ENCODE data around the gene SCNN1B.

SCNN1B gene

DNA sequence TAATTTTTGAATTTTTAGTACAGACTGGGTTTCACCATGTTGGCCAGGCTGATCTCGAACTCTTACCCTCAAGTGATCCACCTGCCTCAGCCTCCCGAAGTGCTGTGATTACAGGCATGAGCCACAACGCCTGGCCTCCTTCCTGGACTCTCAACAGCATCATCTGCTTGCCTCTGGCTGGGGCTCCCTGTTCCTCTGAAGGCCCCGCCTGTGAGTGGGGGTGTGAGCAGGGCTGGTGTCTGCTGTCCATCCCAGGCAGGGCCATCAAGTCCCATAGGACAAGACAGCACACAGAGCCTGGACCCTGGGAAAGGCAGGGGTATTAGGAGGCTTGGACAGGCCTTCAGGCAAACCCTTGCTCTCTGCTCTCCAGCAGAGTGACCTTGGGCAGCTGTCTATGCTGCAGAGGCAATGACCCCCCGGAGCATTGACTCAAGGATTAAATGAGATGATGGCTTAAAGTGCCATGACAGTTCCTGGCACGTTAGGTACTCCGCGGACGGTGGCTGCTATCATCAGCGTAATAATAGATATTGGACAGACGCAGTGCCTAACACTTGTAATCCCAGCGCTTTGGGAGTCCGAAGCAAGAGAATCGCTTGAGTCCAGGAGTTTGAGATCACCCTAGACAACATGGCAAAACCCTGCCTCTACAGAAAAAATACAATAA, 19.2 kb downstream of the SCNN1B start:
- DNase-seq: no peak

DNA sequence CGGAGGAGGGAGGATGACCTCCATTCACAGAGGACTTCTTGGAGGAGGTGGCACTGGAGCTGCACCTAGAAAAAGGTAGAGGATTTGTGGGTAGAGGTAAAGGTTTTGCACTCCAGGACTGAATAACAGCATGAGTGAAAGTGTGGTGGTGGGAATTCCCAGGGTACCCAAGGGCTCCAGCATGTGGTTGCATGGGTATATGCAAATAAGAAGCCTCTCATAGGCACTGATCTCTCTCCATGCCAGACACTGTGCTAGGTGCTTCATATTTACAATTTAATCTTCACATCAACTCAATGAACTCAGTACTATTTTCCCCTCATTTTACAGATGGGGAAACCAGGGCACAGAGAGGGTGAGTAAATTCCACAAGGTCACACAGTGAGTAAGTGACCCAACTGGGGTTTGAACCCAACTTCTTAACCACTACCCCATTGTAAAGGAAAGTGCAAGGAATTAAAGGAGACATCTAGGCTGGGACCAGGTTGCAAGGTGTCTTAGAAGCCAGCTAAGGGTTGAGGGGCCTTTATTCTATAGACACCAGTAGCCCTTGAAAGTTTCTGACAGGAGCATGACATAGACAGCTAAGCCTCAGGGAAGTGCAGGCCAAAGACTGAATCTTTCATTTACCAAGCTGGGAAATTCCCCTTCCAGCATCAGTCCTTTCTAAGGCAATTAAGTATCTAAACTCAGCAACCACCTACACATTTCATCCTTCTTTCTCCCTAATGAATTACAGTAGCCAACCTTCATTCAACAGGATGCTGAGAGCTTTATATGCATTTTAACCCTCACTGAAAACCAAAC, 21.3 kb downstream of the SCNN1B start:
- no peak for DNase-seq

DNA sequence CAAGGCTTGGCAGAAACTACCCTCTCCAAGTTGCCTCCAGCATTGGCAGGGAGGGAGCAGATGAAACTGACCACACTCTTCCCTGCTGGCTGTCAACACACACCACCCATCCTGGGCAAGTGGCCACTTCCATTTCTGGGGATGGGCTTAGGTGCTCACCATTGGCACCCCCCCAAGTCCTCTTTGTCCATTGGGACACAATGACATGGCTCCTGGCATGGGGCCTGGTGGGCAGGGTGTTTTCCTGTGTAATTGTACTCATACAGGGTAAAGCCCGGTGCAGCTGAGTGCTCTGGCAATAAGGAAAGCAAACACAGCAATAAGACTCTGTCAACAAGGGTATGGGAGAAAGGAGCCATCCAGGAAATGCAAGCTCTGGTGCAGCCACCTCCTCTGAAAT, 22.6 kb downstream of the SCNN1B start:
- DNase-seq: no peak

DNA sequence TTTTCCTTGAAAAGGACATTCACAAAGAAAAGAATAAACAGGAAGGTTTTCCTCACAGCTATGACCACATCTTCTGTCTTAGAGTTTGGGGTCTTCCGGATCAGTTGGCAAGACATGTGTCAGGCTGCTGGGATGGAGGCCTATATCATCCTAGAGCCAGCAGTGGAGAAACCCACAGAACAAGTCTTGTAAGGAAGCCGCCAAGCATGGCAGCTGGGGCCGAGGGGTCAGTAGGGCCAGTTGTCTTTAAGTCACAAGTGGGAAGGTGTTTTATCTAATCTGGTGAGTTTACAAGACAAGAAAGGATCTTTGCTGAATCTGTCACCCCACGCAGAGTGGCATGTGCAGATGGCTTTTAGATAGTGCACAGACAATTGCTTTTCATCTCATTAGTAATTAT, 25.7 kb downstream of the SCNN1B start:
- no peak for DNase-seq

- no peak for DNase-seq
Observed at GRCh38 chr16:23330161-23330560, 28.1 kb downstream of the SCNN1B start.

DNA sequence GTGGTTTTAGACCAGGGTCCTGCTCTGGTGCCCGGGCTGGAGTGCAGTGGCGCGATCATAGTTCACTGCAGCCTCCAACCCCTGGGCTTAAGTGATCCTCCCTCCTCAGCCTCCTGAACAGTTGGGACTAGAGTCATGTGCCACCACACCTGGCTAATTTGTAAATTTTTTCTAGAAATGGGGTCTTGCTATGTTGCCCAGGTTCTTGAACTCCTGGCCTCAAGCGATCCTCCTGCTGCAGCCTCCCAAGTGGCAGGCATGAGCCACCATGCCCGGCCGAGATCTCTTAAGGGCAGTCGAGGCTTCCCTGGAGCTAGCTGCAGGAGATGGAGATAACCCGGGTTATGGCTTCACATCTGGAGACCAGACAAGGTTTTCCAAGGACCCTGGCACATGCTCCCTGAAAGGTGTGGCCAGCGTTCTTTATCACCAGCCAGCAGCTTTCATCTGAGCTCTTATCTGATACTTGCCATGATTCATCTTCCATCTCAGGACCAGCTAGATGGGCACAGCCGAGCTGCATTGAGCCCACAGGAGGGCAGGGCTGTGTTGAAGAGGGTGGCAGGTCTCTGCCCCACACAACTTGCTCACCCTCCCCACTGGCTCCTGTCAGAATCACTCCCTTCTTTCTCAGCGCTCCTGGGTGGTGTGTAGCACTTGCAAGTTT, 28.6 kb downstream of the SCNN1B start:
- no peak for DNase-seq

GRCh38 chr16:23333034-23333579, 31.0 kb downstream of the SCNN1B start:
- DNase-seq: no peak

GRCh38 chr16:23333831-23334456, 31.8 kb downstream of the SCNN1B start:
- DNase-seq: no peak

DNA sequence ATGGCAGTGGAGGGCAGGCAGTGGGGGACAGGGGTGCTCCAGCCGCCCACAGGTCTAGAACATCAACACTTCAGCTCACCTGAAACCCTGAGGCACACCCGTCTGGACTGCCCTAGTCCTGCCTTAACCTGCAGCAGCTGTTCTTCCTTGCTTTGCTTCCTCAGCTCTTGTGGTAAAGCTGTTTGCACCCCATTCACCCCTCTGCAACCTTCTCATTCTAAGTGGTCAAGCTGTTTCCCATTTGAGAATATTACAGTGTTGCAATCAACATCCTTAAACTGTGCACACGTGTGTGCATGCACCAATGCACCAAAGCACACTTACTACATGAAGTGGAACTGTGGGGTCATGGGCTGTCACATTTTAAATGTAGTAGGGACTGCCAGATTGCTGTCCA, 32.4 kb downstream of the SCNN1B start:
- no peak for DNase-seq

GRCh38 chr16:23334950-23335349, 32.8 kb downstream of the SCNN1B start:
- no peak for DNase-seq

DNA sequence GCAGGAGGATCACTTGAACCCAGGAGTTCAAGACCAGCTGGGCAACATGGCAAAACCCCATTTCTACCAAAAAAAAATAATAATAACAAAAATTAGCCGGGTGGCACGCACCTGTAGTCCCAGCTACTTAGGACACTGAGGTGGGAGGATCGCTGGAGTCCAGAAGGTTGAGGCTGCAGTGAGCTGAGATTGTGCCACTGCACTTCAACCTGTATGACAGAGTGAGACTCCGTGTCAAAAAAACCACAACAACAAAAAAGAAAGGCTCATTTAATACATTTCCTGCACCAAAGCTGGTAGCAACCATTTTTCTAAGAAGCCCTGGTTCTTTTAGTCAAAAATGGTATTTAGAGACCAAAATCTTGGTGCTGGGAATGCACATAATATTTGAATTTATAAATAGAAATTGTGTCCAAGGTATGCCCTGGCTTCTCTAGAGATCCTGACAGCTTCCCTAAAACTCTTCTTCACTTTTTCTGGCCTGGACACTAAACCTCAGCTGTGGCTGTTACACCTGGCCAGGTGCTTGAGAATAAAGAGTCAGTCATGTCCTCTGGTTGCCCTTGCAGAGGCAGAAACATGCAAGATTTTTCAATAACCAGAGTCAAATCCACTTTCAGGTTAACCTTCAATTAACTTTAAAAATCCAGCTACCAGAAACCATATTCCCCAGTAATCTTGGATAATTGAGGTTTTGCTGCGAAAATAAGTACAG, 35.9 kb downstream of the SCNN1B start:
- no peak for DNase-seq

DNA sequence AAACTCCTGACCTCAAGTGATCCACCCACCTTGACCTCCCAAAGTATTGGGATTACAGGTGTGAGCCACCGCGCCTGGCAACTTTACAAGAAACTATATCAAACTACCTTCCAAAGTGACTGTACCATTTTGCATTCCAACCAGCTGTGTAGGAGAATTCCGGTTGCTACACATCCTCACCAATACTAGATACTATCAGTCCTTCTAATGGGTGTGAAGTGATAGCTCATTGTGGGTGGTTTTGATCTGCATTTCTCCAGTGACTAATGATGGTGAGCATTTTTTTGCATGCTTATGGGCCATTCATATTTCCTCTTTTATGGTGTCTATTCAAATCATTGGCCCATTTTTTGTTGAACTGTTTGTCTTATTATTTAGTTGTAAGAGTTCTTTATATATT, 37.7 kb downstream of the SCNN1B start:
- no peak for DNase-seq

DNA sequence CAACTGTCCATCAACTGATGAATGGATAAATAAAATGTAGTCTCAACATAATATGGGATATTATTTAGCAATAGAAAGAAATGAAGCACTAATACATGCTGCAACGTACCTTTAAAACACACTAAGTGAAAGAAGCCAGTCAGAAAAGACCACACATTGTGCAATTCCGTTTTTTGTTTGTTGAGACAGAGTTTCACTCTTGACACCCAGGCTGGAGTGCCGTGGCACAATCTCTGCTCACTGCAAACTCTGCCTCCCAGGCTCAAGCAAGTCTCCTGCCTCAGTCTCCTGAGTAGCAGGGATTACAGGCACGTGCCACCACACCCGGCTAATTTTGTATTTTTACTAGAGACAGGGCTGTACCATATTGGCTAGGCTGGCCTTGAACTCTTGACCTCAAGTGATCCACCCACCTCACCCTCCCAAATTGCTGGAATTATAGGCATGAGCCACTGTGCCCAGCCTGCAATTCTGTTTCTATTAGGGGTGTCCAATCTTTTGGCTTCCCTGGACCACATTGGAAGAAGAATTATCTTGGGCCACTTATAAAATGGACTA, 40.1 kb downstream of the SCNN1B start:
- no peak for DNase-seq

GRCh38 chr16:23343643-23344612, 41.8 kb downstream of the SCNN1B start:
- no peak for DNase-seq

DNA sequence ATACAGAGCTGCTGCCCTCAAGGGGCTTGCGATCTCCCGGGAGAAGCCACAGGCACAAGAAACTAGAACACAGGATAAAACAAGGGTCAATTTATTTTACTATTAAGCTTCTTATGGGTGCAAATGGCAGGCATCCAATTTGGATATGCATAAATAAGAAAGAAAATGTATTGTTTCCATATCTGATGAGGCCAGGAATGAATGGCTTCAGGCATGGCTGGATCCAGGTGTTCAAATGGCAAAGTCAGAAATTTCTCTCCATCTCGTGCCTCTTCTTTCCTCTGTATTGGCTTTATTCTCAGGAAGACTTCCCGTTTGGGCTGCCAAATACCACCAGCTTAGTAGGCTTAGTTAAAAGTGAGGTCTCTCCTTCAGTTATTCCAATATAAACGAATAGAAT, 43.1 kb downstream of the SCNN1B start:
- DNase-seq: no peak

- DNase-seq: no peak
Observed at GRCh38 chr16:23348579-23349469, 46.7 kb downstream of the SCNN1B start.

- no peak for DNase-seq
Observed at GRCh38 chr16:23351360-23351759, 49.3 kb downstream of the SCNN1B start.

DNA sequence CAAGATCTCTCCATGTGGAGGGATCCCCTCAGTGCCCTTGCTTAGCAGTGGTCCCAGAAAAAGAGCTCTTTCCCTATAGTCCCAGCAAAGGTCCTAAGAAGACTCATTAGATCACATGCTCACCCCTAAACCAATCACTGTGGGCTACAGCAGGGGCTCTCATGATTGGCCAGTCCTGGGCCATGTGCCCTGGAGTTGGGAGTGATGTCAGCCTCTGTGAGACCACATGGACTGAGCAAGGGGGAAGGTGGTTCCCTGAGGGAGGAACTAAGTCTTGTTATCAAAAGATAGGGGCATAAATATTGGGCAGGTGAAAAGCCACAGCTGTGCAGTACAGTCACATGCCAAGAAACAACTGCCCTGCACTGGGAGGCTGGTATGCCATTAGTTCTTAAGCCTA, 51.3 kb downstream of the SCNN1B start:
- DNase-seq: no peak

DNA sequence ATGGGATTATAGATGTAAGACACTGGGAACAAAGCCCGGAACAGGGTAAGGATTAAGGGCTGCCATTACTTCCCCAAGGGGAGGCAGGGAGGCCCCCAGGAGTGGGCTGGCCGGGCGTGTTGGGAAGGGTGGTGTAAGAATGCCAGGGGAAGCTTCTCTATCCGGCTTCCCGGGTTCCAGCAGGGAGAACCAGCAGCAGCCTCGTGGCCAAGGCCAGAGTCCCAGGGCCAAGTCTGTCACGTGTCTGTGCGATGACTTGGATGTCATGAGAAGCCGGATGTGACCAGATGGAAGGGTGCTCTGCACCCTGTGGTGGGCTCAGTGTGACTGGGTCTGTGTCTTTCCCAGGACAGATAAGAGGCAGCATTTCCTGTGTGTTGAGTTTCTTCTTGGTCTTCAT, 52.1 kb downstream of the SCNN1B start:
- no peak for DNase-seq

DNA sequence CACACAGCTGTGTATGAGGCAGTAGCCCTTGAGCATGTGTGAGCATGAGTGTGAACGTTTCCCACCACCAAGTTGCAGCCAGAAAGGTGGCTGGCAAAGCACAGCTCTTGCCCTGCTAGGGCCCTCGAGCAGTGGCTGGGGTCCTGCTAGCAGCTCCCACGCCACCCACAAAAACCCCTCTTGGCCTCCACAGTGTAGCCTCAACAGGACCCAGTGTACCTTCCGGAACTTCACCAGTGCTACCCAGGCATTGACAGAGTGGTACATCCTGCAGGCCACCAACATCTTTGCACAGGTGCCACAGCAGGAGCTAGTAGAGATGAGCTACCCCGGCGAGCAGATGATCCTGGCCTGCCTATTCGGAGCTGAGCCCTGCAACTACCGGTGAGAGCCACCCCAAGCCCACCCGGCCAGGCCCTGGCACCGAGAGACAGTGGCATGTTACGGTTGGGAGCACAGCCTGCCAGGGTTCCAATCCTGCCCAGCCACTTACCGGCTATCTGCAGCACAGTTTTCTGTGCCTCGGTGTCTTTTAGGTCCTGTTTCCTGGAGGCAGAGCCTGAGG, 53.1 kb downstream of the SCNN1B start:
- no peak for DNase-seq

Data from CD4-positive, alpha-beta T cell treated with Interleukin-15 for 1 hour (primary cell).